ENCODE results near the gene GMPPA.

- TF ChIP-seq, protein P1, sequence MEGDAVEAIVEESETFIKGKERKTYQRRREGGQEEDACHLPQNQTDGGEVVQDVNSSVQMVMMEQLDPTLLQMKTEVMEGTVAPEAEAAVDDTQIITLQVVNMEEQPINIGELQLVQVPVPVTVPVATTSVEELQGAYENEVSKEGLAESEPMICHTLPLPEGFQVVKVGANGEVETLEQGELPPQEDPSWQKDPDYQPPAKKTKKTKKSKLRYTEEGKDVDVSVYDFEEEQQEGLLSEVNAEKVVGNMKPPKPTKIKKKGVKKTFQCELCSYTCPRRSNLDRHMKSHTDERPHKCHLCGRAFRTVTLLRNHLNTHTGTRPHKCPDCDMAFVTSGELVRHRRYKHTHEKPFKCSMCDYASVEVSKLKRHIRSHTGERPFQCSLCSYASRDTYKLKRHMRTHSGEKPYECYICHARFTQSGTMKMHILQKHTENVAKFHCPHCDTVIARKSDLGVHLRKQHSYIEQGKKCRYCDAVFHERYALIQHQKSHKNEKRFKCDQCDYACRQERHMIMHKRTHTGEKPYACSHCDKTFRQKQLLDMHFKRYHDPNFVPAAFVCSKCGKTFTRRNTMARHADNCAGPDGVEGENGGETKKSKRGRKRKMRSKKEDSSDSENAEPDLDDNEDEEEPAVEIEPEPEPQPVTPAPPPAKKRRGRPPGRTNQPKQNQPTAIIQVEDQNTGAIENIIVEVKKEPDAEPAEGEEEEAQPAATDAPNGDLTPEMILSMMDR (IDR thresholded peaks at IDR 0.05; ENCODE audit: low read depth, low read length, missing input control), result no peak
- no peak for TF ChIP-seq FOXA1 (IDR thresholded peaks at IDR 0.05)
- no peak for TF ChIP-seq ZBTB33 (IDR thresholded peaks at IDR 0.05)
- no peak for TF ChIP-seq HNF4G (IDR thresholded peaks at IDR 0.05)
- no peak for TF ChIP-seq TAF1 (conservative IDR thresholded peaks at IDR 0.05)
- no peak for TF ChIP-seq RAD21 (IDR thresholded peaks at IDR 0.05)
- TF ChIP-seq JUND (IDR thresholded peaks at IDR 0.05), result no peak
- TF ChIP-seq GABPA (IDR thresholded peaks at IDR 0.05 in 1 of 2, conservative IDR thresholded peaks at IDR 0.05 in 1 of 2), result no peak
- no peak for TF ChIP-seq HNF4A (conservative IDR thresholded peaks at IDR 0.05)
- no peak for TF ChIP-seq REST (IDR thresholded peaks at IDR 0.05)
Observed at GRCh38 chr2:219540784-219541504, 42.3 kb downstream of the GMPPA start.

Measured in liver (tissue), 3 donors.